T-helper 2 cell (primary cell): ENCODE results near the gene ZNF654.
"Not testable (repeated sequence)": the region's sequence is repeated elsewhere in the genome, so short reads cannot be mapped to it uniquely, and the experiment has no call there.

ENCODE experiments used
- DNase-seq, 5 experiments: peaks; one replicate each; pipeline versions ENCODE4 v3.0.0 to v3.0.0-alpha.2; 2012 to 2022

Gene ZNF654

GRCh38 chr3:88142094-88142624 is 83.1 kb downstream of the ZNF654 start:
- peak in 1 of 5 experiments; percentile 70 for DNase-seq

GRCh38 chr3:88147261-88147660 is 88.2 kb downstream of the ZNF654 start:
- DNase-seq = no peak

- DNase-seq = no peak
These were observed 89.6 kb downstream of the ZNF654 start for GRCh38 chr3:88148651-88149050.

- DNase-seq = peak in 1 of 5 experiments; percentile 5
These were observed 90.0 kb downstream of the ZNF654 start for GRCh38 chr3:88149101-88149508.

GRCh38 chr3:88149509-88150362 is 90.7 kb downstream of the ZNF654 start, which contains the start of gene C3orf38:
TSS of gene C3orf38 (plus strand) at chr3:88149959. CDS start at chr3:88150053, 94 bp downstream.
- peak; percentile 60 to 90 (median 76) for DNase-seq

- peak in 2 of 5 experiments; percentile 20 to 69 for DNase-seq
These were observed 91.3 kb downstream of the ZNF654 start for GRCh38 chr3:88150371-88150770.

- no peak for DNase-seq
These were observed 91.8 kb downstream of the ZNF654 start for GRCh38 chr3:88150806-88151205.

GRCh38 chr3:88151358-88151757 is 92.3 kb downstream of the ZNF654 start:
- peak in 1 of 5 experiments; percentile 71 for DNase-seq

- no peak for DNase-seq
These were observed 93.8 kb downstream of the ZNF654 start for GRCh38 chr3:88152841-88153240.

- DNase-seq = no peak
These were observed 107.4 kb downstream of the ZNF654 start for GRCh38 chr3:88166419-88166971.

GRCh38 chr3:88167173-88167572 is 108.1 kb downstream of the ZNF654 start:
- DNase-seq = no peak

GRCh38 chr3:88167704-88168103 is 108.6 kb downstream of the ZNF654 start:
- no peak for DNase-seq

GRCh38 chr3:88168171-88168570 is 109.1 kb downstream of the ZNF654 start:
- no peak for DNase-seq

GRCh38 chr3:88180398-88180999 is 121.4 kb downstream of the ZNF654 start:
- DNase-seq = peak in 1 of 5 experiments; percentile 60

- not testable (repeated sequence) for DNase-seq
These were observed 123.3 kb downstream of the ZNF654 start for GRCh38 chr3:88182165-88182918.

- no peak for DNase-seq
These were observed 129.4 kb downstream of the ZNF654 start for GRCh38 chr3:88188436-88188835.

- DNase-seq = peak in 1 of 5 experiments; percentile 23
These were observed 130.3 kb downstream of the ZNF654 start for GRCh38 chr3:88189361-88189810.

GRCh38 chr3:88191872-88192409 is 132.9 kb downstream of the ZNF654 start:
- DNase-seq = no peak

- no peak for DNase-seq
These were observed 133.6 kb downstream of the ZNF654 start for GRCh38 chr3:88192631-88193030.
